T1000 (cell line): Measurements from ENCODE around the gene PPP1R7.

Experiments
- DNase-seq: peaks from one replicate; lab custom pipeline; 2025; ENCODE audit warnings: mixed read lengths; lab: John Stamatoyannopoulos, UW

PPP1R7 gene

GRCh38 chr2:241168366-241168765 lies 18.1 kb downstream of the PPP1R7 start:
- DNase-seq, result no peak

- DNase-seq, result no peak
Observed at GRCh38 chr2:241173557-241173956, 23.3 kb downstream of the PPP1R7 start.

GRCh38 chr2:241177526-241178334 lies 27.5 kb downstream of the PPP1R7 start:
- DNase-seq, result no peak

GRCh38 chr2:241178961-241179360 lies 28.7 kb downstream of the PPP1R7 start:
- no peak for DNase-seq

- DNase-seq, result no peak
Observed at GRCh38 chr2:241179899-241180298, 29.6 kb downstream of the PPP1R7 start.

GRCh38 chr2:241180495-241180894 lies 30.2 kb downstream of the PPP1R7 start:
- DNase-seq, result no peak

GRCh38 chr2:241182126-241182525 lies 31.9 kb downstream of the PPP1R7 start:
- DNase-seq, result no peak

- DNase-seq, result no peak
Observed at GRCh38 chr2:241182531-241183133, 32.4 kb downstream of the PPP1R7 start.

GRCh38 chr2:241183221-241183620 lies 33.0 kb downstream of the PPP1R7 start:
- DNase-seq, result no peak

- no peak for DNase-seq
Observed at GRCh38 chr2:241184901-241185300, 34.6 kb downstream of the PPP1R7 start.

GRCh38 chr2:241185961-241186360 lies 35.7 kb downstream of the PPP1R7 start:
- no peak for DNase-seq

- DNase-seq, result no peak
Observed at GRCh38 chr2:241187101-241187917, 37.0 kb downstream of the PPP1R7 start.

GRCh38 chr2:241187918-241188234 lies 37.6 kb downstream of the PPP1R7 start:
- DNase-seq, result no peak

- DNase-seq, result no peak
Observed at GRCh38 chr2:241188361-241189092, 38.3 kb downstream of the PPP1R7 start, which contains the start of gene ANO7. Gene ANO7 (plus strand): TSS chr2:241188677. CDS start chr2:241190064, 1,387 bp downstream.

- DNase-seq, result no peak
Observed at GRCh38 chr2:241189093-241189855, 39.0 kb downstream of the PPP1R7 start.

- DNase-seq, result no peak
Observed at GRCh38 chr2:241189856-241190201, 39.6 kb downstream of the PPP1R7 start.

GRCh38 chr2:241190291-241190981 lies 40.2 kb downstream of the PPP1R7 start:
- DNase-seq, result no peak

GRCh38 chr2:241191081-241191480 lies 40.8 kb downstream of the PPP1R7 start:
- no peak for DNase-seq

- DNase-seq, result no peak
Observed at GRCh38 chr2:241193271-241193670, 43.0 kb downstream of the PPP1R7 start.

GRCh38 chr2:241194811-241195210 lies 44.5 kb downstream of the PPP1R7 start:
- DNase-seq, result no peak
